ENCODE results near the gene PCYOX1L. TPM values are rescaled to one million over a fixed set of nuclear protein-coding genes. Genes with fewer than 3 reads are reported as not detected.

Gene PCYOX1L
- total RNA-seq, 1 experiment from 2014 or later = 15.3 TPM

DNA sequence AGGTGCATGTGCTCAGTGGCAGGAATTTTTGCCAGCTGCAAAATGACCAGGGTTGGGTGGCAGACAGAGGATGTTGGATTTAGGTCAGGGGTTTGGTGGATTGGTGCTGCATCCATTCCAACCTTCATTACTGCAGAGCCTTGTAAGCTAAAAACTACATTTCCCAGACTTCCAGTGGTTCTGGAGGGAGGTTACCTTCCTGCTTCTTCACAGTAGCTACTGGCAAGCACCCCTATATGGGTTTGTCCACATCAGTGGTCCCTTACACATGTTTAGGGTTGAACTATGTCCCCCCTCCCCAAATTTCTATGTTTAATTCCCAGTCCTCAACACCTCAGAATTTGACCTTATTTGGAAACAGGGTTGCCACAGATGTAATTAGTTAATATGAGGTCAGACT, 41.9 kb downstream of the PCYOX1L start:
- Mint-ChIP-seq H3K27me3 (ENCODE audit: low read depth) (no peaks in the 10 kb centered on the region), H3K9me3 (no peaks in the 10 kb centered on the region), H3K36me3 (ENCODE audit: insufficient read depth in 1 of 3, low read depth in 3 of 3) (no peaks in the 10 kb centered on the region), H3K4me1 (peaks cover 11 to 28% of the 10 kb centered on the region in 2 experiments), H3K27ac (peak overlapping the region in 1 of 3 experiments; percentile 66; a peak in 1 of 7 replicates), H3K4me3 (no peak overlapping the region)
- no peak overlapping the region for H2AFZ ChIP-seq (ENCODE audit: low read length)
- no peak overlapping the region for H3K56ac ChIP-seq (ENCODE audit: insufficient read length, low read depth, low read length)
- no peak overlapping the region for H2BK5ac ChIP-seq (ENCODE audit: insufficient read length, low read length)
- no peak for DNase-seq
- H3T11ph ChIP-seq (ENCODE audit: low read length) = no peak overlapping the region
- H2BK120ac ChIP-seq (ENCODE audit: low read depth, low read length, poor library complexity, severe bottlenecking) = no peak overlapping the region
- H3K18ac ChIP-seq (ENCODE audit: insufficient read length, low read depth, low read length) = no peak overlapping the region
- no peaks in the 10 kb centered on the region for H3K79me2 ChIP-seq (ENCODE audit: insufficient read depth, low read length)
- no peak overlapping the region for H3K27ac ChIP-seq (ENCODE audit: insufficient read length, low read depth, low read length)
- H3K23ac ChIP-seq (ENCODE audit: insufficient read length, low read depth, low read length) = no peak overlapping the region
- TF ChIP-seq, protein P1, sequence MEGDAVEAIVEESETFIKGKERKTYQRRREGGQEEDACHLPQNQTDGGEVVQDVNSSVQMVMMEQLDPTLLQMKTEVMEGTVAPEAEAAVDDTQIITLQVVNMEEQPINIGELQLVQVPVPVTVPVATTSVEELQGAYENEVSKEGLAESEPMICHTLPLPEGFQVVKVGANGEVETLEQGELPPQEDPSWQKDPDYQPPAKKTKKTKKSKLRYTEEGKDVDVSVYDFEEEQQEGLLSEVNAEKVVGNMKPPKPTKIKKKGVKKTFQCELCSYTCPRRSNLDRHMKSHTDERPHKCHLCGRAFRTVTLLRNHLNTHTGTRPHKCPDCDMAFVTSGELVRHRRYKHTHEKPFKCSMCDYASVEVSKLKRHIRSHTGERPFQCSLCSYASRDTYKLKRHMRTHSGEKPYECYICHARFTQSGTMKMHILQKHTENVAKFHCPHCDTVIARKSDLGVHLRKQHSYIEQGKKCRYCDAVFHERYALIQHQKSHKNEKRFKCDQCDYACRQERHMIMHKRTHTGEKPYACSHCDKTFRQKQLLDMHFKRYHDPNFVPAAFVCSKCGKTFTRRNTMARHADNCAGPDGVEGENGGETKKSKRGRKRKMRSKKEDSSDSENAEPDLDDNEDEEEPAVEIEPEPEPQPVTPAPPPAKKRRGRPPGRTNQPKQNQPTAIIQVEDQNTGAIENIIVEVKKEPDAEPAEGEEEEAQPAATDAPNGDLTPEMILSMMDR (conservative IDR thresholded peaks at IDR 0.05) = no peak
- no peaks in the 10 kb centered on the region for H3K79me1 ChIP-seq (ENCODE audit: insufficient read depth, low read depth, low read length, poor library complexity, severe bottlenecking)
- no peak overlapping the region for H2AK5ac ChIP-seq (ENCODE audit: insufficient read length, low read length)
- H3K9me3 ChIP-seq (ENCODE audit: control insufficient read depth, low read depth, low read length) = no peaks in the 10 kb centered on the region
- H3K27me3 ChIP-seq (ENCODE audit: insufficient read depth, low read length) = no peaks in the 10 kb centered on the region
- no peak overlapping the region for H4K8ac ChIP-seq (replicated peaks; ENCODE audit: insufficient read length, low read depth, low read length)
- no peak overlapping the region for H4K5ac ChIP-seq (ENCODE audit: insufficient read length, low read depth, low read length)
- no peak overlapping the region for H2BK20ac ChIP-seq (ENCODE audit: low read depth, low read length, poor library complexity, severe bottlenecking)
- H2BK12ac ChIP-seq (ENCODE audit: insufficient read length, low read depth, low read length) = no peak overlapping the region
- H3K23me2 ChIP-seq (ENCODE audit: insufficient read length, low read depth, low read length, poor library complexity, severe bottlenecking) = no peaks in the 10 kb centered on the region
- no peak overlapping the region for H4K91ac ChIP-seq (ENCODE audit: insufficient read length, low read depth, low read length)
- no peak overlapping the region for H2BK15ac ChIP-seq (ENCODE audit: low read depth, low read length)
- no peak overlapping the region for H3K14ac ChIP-seq (ENCODE audit: insufficient read depth, low read length)
- no peak overlapping the region for H3K4ac ChIP-seq (ENCODE audit: low read depth, low read length)
- no peak overlapping the region for H3K4me2 ChIP-seq (ENCODE audit: insufficient read depth, insufficient read length, low read length)
- no peak overlapping the region for H3K9ac ChIP-seq (ENCODE audit: extremely low read depth, insufficient read length, low read length)
- no peaks in the 10 kb centered on the region for H4K20me1 ChIP-seq (ENCODE audit: control insufficient read depth, insufficient read depth, insufficient read length)
- no peaks in the 10 kb centered on the region for H3K4me1 ChIP-seq (ENCODE audit: insufficient read depth, low read length)

Measured in H9 (cell line).